ENCODE data around the gene APPL2. TPM values are rescaled to one million over a fixed set of nuclear protein-coding genes. Genes with fewer than 3 reads are reported as not detected.

Gene APPL2, protein sequence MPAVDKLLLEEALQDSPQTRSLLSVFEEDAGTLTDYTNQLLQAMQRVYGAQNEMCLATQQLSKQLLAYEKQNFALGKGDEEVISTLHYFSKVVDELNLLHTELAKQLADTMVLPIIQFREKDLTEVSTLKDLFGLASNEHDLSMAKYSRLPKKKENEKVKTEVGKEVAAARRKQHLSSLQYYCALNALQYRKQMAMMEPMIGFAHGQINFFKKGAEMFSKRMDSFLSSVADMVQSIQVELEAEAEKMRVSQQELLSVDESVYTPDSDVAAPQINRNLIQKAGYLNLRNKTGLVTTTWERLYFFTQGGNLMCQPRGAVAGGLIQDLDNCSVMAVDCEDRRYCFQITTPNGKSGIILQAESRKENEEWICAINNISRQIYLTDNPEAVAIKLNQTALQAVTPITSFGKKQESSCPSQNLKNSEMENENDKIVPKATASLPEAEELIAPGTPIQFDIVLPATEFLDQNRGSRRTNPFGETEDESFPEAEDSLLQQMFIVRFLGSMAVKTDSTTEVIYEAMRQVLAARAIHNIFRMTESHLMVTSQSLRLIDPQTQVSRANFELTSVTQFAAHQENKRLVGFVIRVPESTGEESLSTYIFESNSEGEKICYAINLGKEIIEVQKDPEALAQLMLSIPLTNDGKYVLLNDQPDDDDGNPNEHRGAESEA
- total RNA-seq: 19.0 and 27.1 TPM in 2 replicates

DNA sequence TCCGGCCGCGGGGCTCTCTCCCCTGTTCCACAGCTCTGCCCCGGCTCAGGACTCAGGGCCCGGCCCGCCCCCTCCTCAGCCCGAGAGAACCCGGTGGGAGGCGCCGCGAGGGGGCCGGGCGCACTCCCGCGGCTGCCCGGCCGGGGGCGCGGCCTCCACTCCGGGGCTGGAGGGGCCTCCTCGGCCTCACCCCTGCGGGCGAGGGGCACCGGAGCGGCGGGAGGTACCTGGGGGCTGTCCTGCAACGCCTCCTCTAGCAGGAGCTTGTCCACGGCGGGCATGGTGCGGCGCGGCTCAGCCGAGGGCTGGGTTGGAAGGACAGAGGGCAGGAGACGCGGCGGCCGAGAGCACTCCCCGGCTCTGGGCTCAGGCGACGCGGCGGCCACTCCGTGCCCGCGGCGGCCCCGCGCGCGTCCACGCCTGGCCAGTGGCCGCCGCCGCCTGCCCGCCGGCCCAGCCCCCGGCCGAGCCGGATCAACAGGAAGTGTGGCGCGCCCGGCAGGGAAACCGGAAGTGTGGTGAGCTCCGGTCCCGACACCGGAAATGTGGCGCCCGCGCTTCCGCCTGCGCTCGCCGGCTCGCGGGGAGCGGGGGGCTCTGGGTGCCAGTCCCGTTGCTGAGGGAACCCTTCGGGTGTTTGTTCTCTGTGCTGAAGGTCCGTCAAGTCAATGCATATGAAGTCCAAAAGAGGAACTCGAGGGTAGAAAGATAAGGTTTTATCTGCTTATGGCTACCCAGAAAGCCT, at the start of gene APPL2:
Gene APPL2 (minus strand): TSS at position 443 of the 745 bp plus-strand sequence. CDS start 162 bp downstream, at position 281.

Other genes starting within 250 kb of the APPL2 start
- gene NOPCHAP1, start 249.9 kb downstream of the APPL2 start, total RNA-seq: 7.3 and 7.9 TPM in 2 replicates
- 40.6 and 74.4 TPM in 2 replicates for gene ALDH1L2, start 151.7 kb downstream of the APPL2 start, total RNA-seq
- gene WASHC4, start 128.4 kb downstream of the APPL2 start, total RNA-seq: 90.1 and 142 TPM in 2 replicates
- gene C12orf75, start 94.5 kb upstream of the APPL2 start, total RNA-seq: 41.4 and 61.9 TPM in 2 replicates